ENCODE results near the gene ZBTB40. TPM values are rescaled to one million over a fixed set of nuclear protein-coding genes. Genes with fewer than 3 reads are reported as not detected.

The ZBTB40 gene
- total and polyA plus RNA-seq, 2 of the 13 experiments (the other 11 are each of a cell fraction or from before 2014, with no cell fraction given), result 8.8 to 16.5 TPM

- in situ Hi-C loops (cut with HindIII; ENCODE audit: extremely low pct_ligation_motif_present, low pct_unique_long_range_greater_than_20kb), result no loop called here
- DNase-seq (ENCODE audit: low spot score) (no peak), FAIRE-seq (no peak), ATAC-seq (no peak)
- no peak overlapping the region for H3K4me3 ChIP-seq (replicated peaks in 1 of 3; ENCODE audit: insufficient read depth in 1 of 3, low read depth in 2 of 3, low read length in 3 of 3)
- H3K4me2 ChIP-seq (ENCODE audit: low read depth, low read length), result no peak overlapping the region
- no peaks in the 10 kb centered on the region for H3K79me2 ChIP-seq (ENCODE audit: insufficient read depth, low read length)
- no CpG with 5 or more reads among the region's 4 CpGs for WGBS (ENCODE audit: low lambda C conversion rate)
- no peaks in the 10 kb centered on the region for H3K9me3 ChIP-seq (ENCODE audit: low read length)
- BruUV-seq (replicated peaks), result no TSS peak
- no peaks in the 10 kb centered on the region for H3K27me3 ChIP-seq (ENCODE audit: control insufficient read depth in 1 of 2, insufficient read depth in 2 of 2, low read length in 2 of 2)
- no peak overlapping the region for H3K27ac ChIP-seq (ENCODE audit: extremely low read length, insufficient read depth, low read length)
- no peaks in the 10 kb centered on the region for H4K20me1 ChIP-seq (ENCODE audit: insufficient read depth, low read length)
- CTCF ChIA-PET (ENCODE audit: low intra/inter-chr PET ratio, low total read pairs), result no interaction called here
- no peak overlapping the region for H3K9ac ChIP-seq (ENCODE audit: insufficient read depth, low read depth, low read length)
- H3K4me1 ChIP-seq (ENCODE audit: insufficient read depth, low read length), result no peaks in the 10 kb centered on the region
- TF ChIP-seq MYC (CRISPR knock-in tag; IDR thresholded peaks at IDR 0.05; ENCODE audit: borderline replicate concordance), result no peak
- no peak for TF ChIP-seq ATAD3A (CRISPR knock-in tag; IDR thresholded peaks at IDR 0.05)
- TF ChIP-seq ZNF724P (CRISPR knock-in tag; IDR thresholded peaks at IDR 0.05; ENCODE audit: borderline replicate concordance), result no peak
- no peak for TF ChIP-seq NFYC (CRISPR knock-in tag; IDR thresholded peaks at IDR 0.05)
- no peak for TF ChIP-seq ZNF792 (CRISPR knock-in tag; IDR thresholded peaks at IDR 0.05)
- no peak overlapping the region for H2AFZ ChIP-seq (ENCODE audit: low read length)
- intact Hi-C loops (cut with micrococcal nuclease; ENCODE audit: unreplicated experiment), result no loop called here
- POLR2A ChIA-PET, result no interaction called here
- peaks cover 32 to 71% of the 10 kb centered on the region in 2 experiments for H3K36me3 ChIP-seq (replicated peaks in 1 of 2; ENCODE audit: control insufficient read depth in 1 of 2, insufficient read depth in 2 of 2, low read length in 2 of 2)
Observed at GRCh38 chr1:22521692-22522091, 70.0 kb downstream of the ZBTB40 start.

DNA sequence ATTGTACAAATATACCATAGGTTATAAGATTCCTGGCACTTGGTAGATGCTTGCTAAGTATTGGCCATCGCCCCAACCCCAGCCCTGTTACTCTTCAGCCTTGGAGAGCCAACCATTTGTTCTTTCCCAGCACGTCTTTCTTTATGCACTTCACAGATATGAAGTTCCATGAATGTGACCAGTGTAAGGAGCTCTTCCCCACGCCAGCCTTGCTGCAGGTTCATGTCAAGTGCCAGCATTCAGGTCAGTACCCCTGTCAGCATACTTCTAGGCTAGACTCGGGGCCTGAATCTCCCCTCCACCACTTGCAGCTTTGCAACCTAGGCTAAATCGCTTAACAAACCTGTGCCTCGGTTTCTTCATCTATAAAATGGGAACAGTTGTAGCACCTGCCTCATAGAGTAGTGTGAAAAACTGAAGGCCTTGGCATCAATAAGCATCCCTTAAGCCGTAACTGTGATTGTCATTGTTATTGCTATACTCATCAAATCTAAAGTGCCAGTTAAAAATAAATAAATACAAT lies 70.6 kb downstream of the ZBTB40 start:
- WGBS (ENCODE audit: low lambda C conversion rate), result 99% methylated on average over 7 of the region's 7 CpGs
- no peak for ATAC-seq
- H3K9ac ChIP-seq (ENCODE audit: insufficient read depth, low read depth, low read length), result no peak overlapping the region
- no peaks in the 10 kb centered on the region for H3K4me1 ChIP-seq (ENCODE audit: insufficient read depth, low read length)
- H3K9me3 ChIP-seq (ENCODE audit: low read length), result no peaks in the 10 kb centered on the region
- FAIRE-seq, result no peak
- no peak overlapping the region for H3K27ac ChIP-seq (ENCODE audit: extremely low read length, insufficient read depth, low read length)
- peak; percentile 69 for TF ChIP-seq ZNF629 (CRISPR knock-in tag; conservative IDR thresholded peaks at IDR 0.05)
- TF ChIP-seq ZIK1 (CRISPR knock-in tag; IDR thresholded peaks at IDR 0.05; ENCODE audit: borderline replicate concordance, low read depth), result no peak
- H3K36me3 ChIP-seq (replicated peaks in 1 of 2; ENCODE audit: control insufficient read depth in 1 of 2, insufficient read depth in 2 of 2, low read length in 2 of 2), result peaks cover 31 to 67% of the 10 kb centered on the region in 2 experiments
- BruUV-seq (replicated peaks), result no TSS peak
- no peak for DNase-seq (ENCODE audit: low spot score)
- H3K4me3 ChIP-seq (replicated peaks in 1 of 3; ENCODE audit: insufficient read depth in 1 of 3, low read depth in 2 of 3, low read length in 3 of 3), result no peak overlapping the region
- no peak overlapping the region for H3K4me2 ChIP-seq (ENCODE audit: low read depth, low read length)
- intact Hi-C loops (cut with micrococcal nuclease; ENCODE audit: unreplicated experiment), result no loop called here
- H4K20me1 ChIP-seq (ENCODE audit: insufficient read depth, low read length), result no peaks in the 10 kb centered on the region
- CTCF ChIA-PET (ENCODE audit: low intra/inter-chr PET ratio, low total read pairs), result no interaction called here
- POLR2A ChIA-PET, result no interaction called here
- in situ Hi-C loops (cut with HindIII; ENCODE audit: extremely low pct_ligation_motif_present, low pct_unique_long_range_greater_than_20kb), result no loop called here
- no peaks in the 10 kb centered on the region for H3K79me2 ChIP-seq (ENCODE audit: insufficient read depth, low read length)
- H3K27me3 ChIP-seq (ENCODE audit: control insufficient read depth in 1 of 2, insufficient read depth in 2 of 2, low read length in 2 of 2), result no peaks in the 10 kb centered on the region
- no peak overlapping the region for H2AFZ ChIP-seq (ENCODE audit: low read length)

Measured in HepG2 (cell line).